Measurements from ENCODE around the gene ETV4.

DNA sequence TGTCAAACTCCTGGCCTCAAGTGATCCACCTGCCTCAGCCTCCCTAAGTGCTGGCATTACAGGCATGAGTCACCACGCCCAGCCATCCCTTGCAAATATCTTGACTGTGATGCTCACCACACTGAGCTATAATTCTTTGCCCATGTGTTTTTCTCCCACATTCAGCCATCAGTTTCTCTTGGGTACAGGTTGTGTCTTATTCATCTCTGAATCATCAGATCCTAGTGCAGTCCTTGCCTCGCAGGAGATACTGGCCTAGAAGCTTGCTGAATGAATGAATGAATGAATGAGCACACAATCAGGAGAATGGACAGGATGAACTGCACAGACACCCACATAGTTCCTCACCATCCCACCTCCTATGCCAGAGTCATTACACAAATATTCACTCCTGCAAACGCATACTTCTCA is 24.4 kb upstream of the ETV4 start:
- TF ChIP-seq EP300 (IDR thresholded peaks at IDR 0.05) (no peak), CTCF (IDR thresholded peaks at IDR 0.05) (no peak)

All from sigmoid colon (tissue), 4 donors.